BE2C (cell line): ENCODE results near the gene PPP1R9B.

Experiments used
- DNase-seq: peaks from one replicate; pipeline ENCODE4 v3.0.0-alpha.2; 2020
- H3K27me3 ChIP-seq: fragments of 250-450 bp; sonication (Bioruptor Pico); 2 replicates; pipeline ENCODE4 v1.5.1; 2020; ENCODE audit warnings: mild to moderate bottlenecking
- H3K36me3 ChIP-seq: fragments of 250-450 bp; sonication (Bioruptor Pico); 2 replicates; pipeline ENCODE4 v1.5.1; 2020; ENCODE audit warnings: mild to moderate bottlenecking
- H3K4me1 ChIP-seq: fragments of 250-450 bp; sonication (Bioruptor Pico); 2 replicates; pipeline ENCODE4 v1.5.1; 2020
- H3K4me3 ChIP-seq: 2 replicates; pipeline ENCODE4 v1.5.1; 2011; ENCODE audit warnings: low read depth, low read length
- H3K9me3 ChIP-seq: fragments of 250-450 bp; sonication (Bioruptor Pico); 2 replicates; pipeline ENCODE4 v1.5.1; 2020
- CTCF ChIP-seq: IDR thresholded peaks from 2 replicates; pipeline ENCODE4 v1.5.1; 2012; ENCODE audit warnings: mild to moderate bottlenecking, low read depth, low read length

The PPP1R9B gene

GRCh38 chr17:50151937-50152547, 1.6 kb upstream of the PPP1R9B start:
- H3K27me3 ChIP-seq = no peaks in the 10 kb centered on the region
- no peak for TF ChIP-seq CTCF
- H3K36me3 ChIP-seq = peaks cover 8% of the 10 kb centered on the region; the same call in 1 of the 2 replicates
- DNase-seq = peak; percentile 85
- H3K9me3 ChIP-seq = no peaks in the 10 kb centered on the region
- peaks cover 17% of the 10 kb centered on the region for H3K4me1 ChIP-seq
- peak overlapping the region; percentile 92 for H3K4me3 ChIP-seq

- DNase-seq = peak; percentile 95
- Histone ChIP-seq H3K27me3 (no peaks in the 10 kb centered on the region), H3K36me3 (peaks cover 12% of the 10 kb centered on the region), H3K4me3 (peak overlapping the region; percentile 92), H3K9me3 (no peaks in the 10 kb centered on the region), H3K4me1 (peaks cover 17% of the 10 kb centered on the region)
- TF ChIP-seq CTCF = peak; percentile 67
Observed at GRCh38 chr17:50151041-50151936, 812 bp upstream of the PPP1R9B start.

GRCh38 chr17:50149417-50150353, 792 bp downstream of the PPP1R9B start:
- Histone ChIP-seq H3K4me3 (peak overlapping the region; percentile 92), H3K36me3 (peaks cover 28% of the 10 kb centered on the region), H3K9me3 (no peaks in the 10 kb centered on the region), H3K4me1 (peaks cover 17% of the 10 kb centered on the region), H3K27me3 (no peaks in the 10 kb centered on the region)
- no peak for TF ChIP-seq CTCF
- DNase-seq = peak; percentile 61

GRCh38 chr17:50149091-50149416, 1.4 kb downstream of the PPP1R9B start:
- Histone ChIP-seq H3K4me3 (peak overlapping the region; percentile 92), H3K36me3 (peaks cover 35% of the 10 kb centered on the region), H3K4me1 (peaks cover 12% of the 10 kb centered on the region), H3K27me3 (no peaks in the 10 kb centered on the region), H3K9me3 (no peaks in the 10 kb centered on the region)
- DNase-seq = no peak
- TF ChIP-seq CTCF = no peak

GRCh38 chr17:50148226-50149090, 2.0 kb downstream of the PPP1R9B start:
- DNase-seq = peak; percentile 42
- H3K4me1 ChIP-seq = peaks cover 10% of the 10 kb centered on the region
- peak; percentile 15; the same call in 1 of the 2 replicates for TF ChIP-seq CTCF

More at GRCh38 chr17:50148226-50149090, 2.0 kb downstream of the PPP1R9B start:
- peaks cover 40% of the 10 kb centered on the region for H3K36me3 ChIP-seq
- peak overlapping the region; percentile 92 for H3K4me3 ChIP-seq
- H3K9me3 ChIP-seq = no peaks in the 10 kb centered on the region
- H3K27me3 ChIP-seq = no peaks in the 10 kb centered on the region
